ENCODE data around the gene ZFR.
"Not testable (repeated sequence)": the region's sequence is repeated elsewhere in the genome, so short reads cannot be mapped to it uniquely, and the experiment has no call there.

ZFR gene

DNA sequence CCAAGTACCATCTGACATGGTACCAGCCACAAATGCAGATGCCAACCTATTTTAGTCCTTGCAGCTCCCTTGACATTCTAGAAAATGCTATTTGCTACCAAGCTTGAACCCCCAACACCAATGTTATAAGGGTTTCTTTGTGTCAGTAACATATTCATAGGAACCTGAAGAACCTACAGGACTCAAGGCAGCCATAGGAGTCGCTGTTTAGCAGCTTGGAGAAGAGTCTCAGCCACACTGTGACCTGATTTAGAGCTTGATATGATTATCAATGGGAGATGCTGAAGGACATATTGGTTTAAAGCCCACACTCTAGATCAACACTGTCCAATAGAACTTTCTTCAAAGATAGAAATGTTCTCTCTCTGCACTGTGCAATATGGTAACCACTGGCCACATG, 6.4 kb upstream of the ZFR start:
- no peak for DNase-seq

DNA sequence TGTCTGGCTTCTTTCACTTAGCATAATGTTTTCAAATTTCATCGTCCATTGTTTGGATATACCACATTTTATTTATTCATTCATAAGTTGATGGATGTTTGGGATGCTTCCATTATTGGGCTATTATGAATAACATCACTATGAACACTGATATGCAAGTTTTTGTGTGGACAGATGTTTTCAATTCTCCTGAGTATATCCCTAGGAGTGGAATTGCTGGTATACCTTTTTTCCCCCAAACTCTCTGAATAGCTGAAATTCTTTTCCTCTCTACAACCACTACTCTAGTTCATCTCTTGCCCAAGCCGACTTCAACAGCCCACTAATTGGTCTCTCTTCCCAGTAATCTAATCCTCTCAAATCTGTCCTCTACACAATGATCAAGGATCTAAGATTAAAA, 4.7 kb upstream of the ZFR start:
- no peak for DNase-seq

DNA sequence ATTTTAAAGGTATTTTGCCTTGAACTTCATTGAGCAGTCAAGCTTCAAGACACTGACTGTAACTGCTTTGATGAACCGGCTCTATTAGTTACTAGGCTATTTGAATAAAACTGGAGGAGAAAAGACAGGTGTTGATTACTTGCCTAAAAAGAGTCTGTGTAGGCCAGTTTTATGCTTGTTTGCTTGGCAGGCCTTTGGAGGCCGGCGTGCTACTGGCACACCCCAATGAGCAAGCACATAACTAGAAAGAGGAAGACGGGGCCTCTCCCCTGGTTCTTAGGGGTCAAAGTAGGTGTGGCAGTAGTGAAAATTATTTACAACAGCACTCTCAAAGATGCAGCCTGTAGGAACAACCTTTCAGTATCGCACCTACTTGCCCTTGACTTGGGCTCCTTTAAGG, 2.1 kb upstream of the ZFR start:
- DNase-seq: no peak

DNA sequence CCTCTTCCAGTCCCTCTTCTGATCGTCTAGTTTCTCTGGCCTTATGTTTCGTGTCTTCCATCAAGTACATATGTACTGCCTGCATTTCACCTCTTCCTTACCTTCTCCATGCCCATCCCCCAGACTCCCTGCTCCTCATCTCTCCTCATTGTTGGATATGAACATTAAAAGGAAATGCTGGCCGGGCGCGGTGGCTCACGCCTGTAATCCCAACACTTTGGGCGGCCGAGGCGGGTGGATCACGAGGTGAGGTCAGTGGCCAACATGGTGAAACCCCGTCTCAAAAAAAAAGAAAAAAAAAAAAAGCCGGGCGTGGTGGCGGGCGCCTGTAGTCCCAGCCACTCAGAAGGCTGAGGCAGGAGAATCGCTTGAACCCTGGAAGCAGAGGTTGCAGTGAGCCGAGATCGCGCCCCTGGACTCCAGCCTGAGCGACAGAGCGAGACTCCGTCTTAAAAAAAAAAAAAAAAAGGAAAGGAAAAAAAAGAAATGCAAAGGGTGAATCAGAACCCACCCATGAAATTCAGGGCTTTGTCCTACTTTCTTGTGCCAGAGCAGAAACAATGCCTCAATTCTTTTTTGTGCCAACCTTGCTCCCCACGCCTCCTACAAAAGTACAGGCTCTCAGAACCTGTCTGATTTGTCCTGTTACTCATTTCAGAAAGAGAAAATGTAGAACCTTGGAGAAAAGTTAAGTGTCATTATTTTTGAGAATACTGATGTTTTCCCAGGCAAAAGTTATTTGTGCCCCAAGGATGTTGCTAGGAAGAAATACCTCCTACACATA, 1.5 kb upstream of the ZFR start:
- DNase-seq: no peak

GRCh38 chr5:32445287-32445758, 783 bp upstream of the ZFR start:
- no peak for DNase-seq

DNA sequence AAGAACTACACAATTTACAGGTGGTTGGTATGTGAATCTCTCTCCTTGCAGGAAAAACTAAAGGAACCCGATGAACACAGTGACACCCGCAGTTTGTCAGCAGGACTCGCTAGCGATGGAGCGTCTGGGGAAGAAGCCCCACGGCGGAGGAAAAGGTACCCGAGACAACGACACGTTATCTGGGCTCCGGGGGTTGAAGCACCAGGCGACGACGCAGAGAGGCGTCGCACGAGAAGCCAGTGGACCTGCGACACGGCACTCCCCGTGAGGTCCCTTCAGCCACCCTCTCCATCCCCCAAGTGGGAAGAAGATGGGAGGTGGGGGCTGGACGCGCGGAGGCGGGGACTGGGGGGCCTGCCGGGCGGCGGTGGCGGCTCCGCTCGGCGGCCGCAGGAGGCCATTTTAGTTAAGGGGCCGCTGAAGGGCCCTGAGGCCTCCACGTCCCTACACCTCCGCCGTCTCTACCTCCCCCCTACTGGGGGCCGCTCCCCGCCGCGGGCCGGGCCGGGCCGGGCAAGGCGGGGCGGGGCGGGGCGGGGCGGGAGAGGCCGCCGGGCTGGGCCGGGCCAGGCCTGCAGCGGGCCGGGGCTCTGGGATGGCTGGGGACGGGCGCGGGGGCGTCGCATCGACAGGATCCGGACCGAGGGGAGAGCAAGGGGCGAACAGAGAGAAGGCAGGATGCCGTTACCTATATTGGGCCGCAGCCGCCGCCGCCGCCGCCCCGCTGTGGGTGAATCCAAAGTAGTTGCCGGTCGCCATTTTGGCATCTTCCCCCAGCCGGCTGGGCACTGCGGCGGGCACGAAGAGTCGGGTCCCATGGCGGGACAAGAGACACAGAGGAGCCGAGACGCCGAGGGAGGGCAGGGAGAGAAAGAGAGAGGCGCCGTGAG, 754 bp downstream of the ZFR start:
- DNase-seq: peak; percentile 63

GRCh38 chr5:32443145-32443540, 1.4 kb downstream of the ZFR start:
- peak; percentile 50 for DNase-seq

GRCh38 chr5:32439086-32439642, 5.4 kb downstream of the ZFR start:
- no peak for DNase-seq

DNA sequence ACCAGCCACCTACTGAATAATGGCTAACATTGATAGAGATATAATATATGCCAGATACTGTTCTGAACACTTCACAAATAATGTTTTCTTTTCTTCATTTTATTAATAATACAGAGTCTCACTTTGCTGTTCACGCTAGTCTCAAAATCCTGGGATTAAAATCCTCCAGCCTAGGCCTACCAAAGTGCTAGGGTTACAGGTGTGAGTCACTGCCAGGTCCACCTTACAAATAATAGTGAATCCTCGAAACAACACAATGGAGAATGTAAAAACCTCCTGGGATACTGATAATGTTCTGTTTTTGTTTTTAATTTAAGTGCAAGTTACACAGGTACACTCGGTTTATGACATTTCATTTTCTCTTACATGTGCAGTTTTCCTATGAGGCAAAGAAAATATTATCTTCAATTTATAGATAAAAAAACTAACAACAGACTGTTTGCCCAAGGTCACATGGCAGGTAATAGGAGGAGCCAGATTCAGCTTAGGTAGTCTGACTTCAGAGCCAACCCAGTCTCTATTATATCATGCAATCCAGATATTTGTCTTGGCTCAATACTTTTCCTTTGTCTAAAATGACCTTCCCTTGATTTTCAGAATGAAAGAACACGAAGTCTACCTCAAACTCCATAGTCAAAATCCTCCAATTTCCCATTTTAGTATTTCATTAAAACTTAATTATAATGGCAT, 7.8 kb downstream of the ZFR start:
- no peak for DNase-seq

GRCh38 chr5:32435383-32435782, 9.2 kb downstream of the ZFR start:
- DNase-seq: no peak

DNA sequence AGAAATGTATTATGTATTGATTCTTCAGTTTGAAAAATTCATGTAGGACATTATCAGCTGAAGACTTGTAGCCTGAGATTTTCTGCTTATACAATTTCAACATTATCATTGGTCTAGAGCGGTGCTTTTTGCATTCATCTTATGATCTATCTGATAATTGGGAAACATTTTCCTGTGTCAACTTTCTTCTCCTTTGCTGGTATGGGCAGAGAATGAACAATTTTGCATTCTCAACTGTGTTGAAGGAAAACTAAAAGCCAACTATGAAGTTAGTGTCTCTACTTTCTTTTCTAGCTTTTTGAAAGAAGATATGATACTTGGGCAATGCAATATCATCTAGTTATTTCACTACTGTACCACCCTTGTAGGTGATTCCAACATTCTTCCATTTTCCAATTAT, 10.3 kb downstream of the ZFR start:
- DNase-seq: no peak

- no peak for DNase-seq
These were observed 11.9 kb downstream of the ZFR start for GRCh38 chr5:32432633-32433032.

- not testable (repeated sequence) for DNase-seq
These were observed 13.7 kb downstream of the ZFR start for GRCh38 chr5:32430825-32431224.

- no peak for DNase-seq
These were observed 16.1 kb downstream of the ZFR start for GRCh38 chr5:32428426-32428825.

GRCh38 chr5:32426440-32427151, 17.9 kb downstream of the ZFR start:
- DNase-seq: no peak

- no peak for DNase-seq
These were observed 21.8 kb downstream of the ZFR start for GRCh38 chr5:32422697-32423096.

- DNase-seq: no peak
These were observed 23.5 kb downstream of the ZFR start for GRCh38 chr5:32421075-32421474.

GRCh38 chr5:32420506-32420905, 24.0 kb downstream of the ZFR start:
- DNase-seq: peak; percentile 88

- no peak for DNase-seq
These were observed 24.7 kb downstream of the ZFR start for GRCh38 chr5:32419791-32420190.

DNA sequence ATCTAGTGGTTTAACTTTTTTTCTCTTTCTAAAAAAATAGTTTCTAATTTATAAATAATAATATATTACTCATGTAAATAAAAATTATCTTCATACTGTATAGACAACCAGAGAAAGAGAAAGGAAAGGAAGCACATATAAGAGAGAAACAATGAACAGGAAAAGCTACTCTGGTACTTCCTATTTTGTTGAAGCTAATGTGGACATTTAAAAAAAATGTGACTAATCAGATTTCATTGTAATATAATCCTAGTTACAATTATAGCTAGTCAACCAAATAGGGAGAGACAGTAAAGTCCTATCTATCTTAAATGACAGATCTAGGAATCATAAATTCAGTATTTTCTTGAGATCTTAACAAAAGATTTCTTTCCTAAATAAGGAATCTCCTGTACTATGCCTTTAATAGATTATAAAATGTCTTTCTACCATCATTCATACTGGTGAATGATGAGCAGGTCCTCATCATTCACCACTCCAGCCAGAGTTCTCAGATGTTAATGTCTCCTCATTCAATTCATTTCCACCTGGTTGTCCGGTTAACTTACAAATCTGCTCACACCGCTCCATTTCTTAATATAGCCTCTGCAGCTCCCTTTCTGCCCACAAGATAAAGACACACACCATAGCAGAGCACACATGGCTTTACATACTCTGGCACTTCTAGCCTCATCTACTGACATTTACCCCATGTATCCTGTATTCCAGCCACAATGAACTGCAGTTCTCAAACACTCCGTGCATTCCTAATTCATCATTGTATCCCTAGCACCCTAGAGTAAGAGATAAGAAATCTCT, 30.9 kb downstream of the ZFR start:
- DNase-seq: no peak

GRCh38 chr5:32410630-32411029, 33.9 kb downstream of the ZFR start:
- DNase-seq: no peak

GRCh38 chr5:32406650-32407049, 37.9 kb downstream of the ZFR start:
- DNase-seq: no peak
